ENCODE results near the gene RHOA. TPM values are rescaled to one million over a fixed set of nuclear protein-coding genes. Genes with fewer than 3 reads are reported as not detected.

Gene RHOA
- total RNA-seq, 3 donors from 2014 or later: 358 to 430 (median 419) TPM

DNA sequence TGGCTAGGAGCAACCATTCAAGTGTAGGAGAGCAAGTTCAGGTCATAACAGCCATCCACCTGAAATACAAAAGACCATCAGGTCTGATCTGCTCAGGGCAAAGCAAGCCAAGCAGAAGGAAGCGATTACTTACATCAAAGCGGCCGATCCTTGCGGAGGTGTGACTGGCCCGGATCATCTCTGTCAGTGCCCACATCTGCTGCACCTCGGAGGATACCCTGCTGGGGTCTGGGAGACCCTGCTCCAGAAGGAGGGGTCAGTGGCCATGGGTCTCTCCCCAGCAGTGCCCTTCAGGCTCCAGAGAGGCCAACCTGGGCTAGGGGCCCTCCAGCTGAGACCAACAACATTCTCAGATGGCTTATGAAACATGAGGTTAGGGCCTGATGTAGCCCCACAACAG, 13.0 kb upstream of the RHOA start:
- TF ChIP-seq, protein P1, sequence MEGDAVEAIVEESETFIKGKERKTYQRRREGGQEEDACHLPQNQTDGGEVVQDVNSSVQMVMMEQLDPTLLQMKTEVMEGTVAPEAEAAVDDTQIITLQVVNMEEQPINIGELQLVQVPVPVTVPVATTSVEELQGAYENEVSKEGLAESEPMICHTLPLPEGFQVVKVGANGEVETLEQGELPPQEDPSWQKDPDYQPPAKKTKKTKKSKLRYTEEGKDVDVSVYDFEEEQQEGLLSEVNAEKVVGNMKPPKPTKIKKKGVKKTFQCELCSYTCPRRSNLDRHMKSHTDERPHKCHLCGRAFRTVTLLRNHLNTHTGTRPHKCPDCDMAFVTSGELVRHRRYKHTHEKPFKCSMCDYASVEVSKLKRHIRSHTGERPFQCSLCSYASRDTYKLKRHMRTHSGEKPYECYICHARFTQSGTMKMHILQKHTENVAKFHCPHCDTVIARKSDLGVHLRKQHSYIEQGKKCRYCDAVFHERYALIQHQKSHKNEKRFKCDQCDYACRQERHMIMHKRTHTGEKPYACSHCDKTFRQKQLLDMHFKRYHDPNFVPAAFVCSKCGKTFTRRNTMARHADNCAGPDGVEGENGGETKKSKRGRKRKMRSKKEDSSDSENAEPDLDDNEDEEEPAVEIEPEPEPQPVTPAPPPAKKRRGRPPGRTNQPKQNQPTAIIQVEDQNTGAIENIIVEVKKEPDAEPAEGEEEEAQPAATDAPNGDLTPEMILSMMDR (IDR thresholded peaks at IDR 0.05): no peak
- DNase-seq: peak in 1 of 3 donors; percentile 45
- intact Hi-C loops (cut with DNase I, micrococcal nuclease): no loop called here
- H3K4me3 ChIP-seq: no peak overlapping the region
- no peaks in the 10 kb centered on the region for H3K9me3 ChIP-seq
- no peaks in the 10 kb centered on the region for H3K36me3 ChIP-seq (ENCODE audit: low read depth)
- no peaks in the 10 kb centered on the region for H3K4me1 ChIP-seq (ENCODE audit: low read depth)
- no peak for ATAC-seq

DNA sequence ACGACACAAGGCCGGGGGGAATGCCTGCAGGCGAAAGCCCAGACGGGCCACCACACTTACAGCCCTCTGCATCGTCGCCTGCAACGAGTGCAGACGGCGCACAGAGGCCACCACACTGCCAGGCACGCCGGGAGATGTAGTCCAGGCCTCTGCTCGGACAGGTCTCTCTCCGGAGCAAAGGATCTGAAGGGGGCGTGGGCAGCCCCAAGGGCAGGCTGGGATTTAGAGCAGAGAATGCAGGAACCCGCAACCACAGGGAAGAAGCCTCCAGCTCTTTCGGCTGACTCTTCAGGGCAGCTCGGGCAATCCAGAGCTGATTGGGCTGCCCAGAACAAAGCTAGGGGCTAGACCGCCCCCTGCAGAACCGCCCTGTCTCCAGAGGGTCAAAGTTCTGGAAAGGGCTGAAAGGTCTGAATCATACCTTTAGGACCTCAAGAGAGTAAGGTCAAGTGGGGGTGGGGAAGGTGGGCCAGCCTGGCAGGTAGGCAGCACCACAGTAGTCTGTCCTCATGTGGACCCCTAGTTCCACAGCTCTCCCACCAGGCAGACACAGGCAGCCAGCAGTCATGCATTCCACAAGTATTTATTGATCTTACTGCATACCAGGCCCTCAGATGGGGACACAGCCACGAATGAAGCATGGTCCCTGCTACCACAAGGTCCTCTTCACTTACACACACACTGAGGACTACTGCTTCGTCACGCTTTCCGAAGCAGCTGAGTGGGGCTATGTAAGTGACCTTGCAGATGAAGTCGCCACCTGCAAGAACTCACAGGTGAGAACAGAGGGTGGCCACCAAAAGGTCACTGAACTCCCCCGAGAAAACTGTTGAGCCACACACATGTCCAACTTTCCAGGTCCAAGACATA, 10.8 kb upstream of the RHOA start, which contains the start of gene AMT:
TSS of gene AMT (minus strand) at position 95 of the 870 bp plus-strand sequence. CDS start at position 72, 23 bp downstream.
- no peaks in the 10 kb centered on the region for H3K4me1 ChIP-seq (ENCODE audit: low read depth)
- H3K36me3 ChIP-seq (ENCODE audit: low read depth): no peaks in the 10 kb centered on the region
- intact Hi-C loops (cut with DNase I, micrococcal nuclease): no loop called here
- DNase-seq: peak; percentile 78 to 80 (median 78)
- TF ChIP-seq, protein P1 (IDR thresholded peaks at IDR 0.05): no peak
- H3K9me3 ChIP-seq: no peaks in the 10 kb centered on the region
- peak; percentile 93 for ATAC-seq
- H3K4me3 ChIP-seq: no peak within 1 kb of the TSS

DNA sequence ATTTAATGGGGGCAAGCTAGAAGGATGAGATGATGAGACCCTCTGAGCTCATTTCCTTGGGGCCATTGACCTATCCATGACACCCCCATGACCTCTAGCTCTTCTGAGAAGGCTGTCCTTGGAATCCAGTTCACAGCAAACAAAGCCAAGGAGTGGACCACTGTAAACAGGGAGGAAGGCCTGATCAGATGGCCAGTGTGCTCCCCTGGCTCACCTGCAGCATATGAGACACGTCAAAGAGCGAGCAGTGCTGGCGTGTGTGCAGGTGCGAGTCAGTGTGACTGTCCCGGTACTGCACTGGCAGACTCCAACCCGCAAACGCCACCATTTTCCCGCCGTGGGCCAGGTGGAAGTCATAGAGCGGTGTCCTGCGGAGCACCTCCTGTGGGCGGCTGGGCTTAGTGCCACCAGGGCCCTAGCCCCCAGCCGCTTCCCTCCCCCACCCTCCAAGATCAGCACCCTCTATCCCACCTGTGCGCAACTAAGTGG, 10.2 kb upstream of the RHOA start:
- no peaks in the 10 kb centered on the region for H3K36me3 ChIP-seq (ENCODE audit: low read depth)

DNA sequence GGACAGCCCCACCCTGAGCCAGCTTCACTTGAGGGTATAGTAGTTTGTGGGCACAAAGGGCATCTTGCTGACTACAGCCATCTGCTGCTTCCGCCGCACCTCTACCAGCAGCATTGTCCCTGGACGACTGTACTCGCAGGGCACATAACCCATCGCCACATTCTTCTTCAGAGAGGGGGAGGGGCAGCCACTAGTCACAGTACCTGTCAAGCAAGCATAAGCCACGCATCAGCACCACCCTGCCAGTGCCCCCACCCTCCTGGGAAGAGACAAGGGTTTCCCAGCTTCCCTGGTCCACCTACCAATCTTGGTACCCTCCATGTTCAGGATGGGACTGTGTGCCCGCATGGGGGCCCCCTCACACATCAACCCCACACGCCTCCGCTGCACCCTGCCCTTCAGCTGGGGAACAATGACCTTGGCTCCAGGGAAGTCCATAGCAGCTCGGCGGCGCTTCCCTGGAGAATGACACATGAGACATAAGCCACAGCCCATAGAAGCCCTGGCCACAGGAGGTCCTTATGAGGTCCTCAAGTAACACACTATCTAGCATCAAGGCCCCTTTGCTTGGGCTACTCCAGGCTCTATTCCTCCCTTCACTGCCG, 5.8 kb upstream of the RHOA start:
- Histone ChIP-seq H3K9me3 (no peaks in the 10 kb centered on the region), H3K36me3 (ENCODE audit: low read depth) (no peaks in the 10 kb centered on the region), H3K4me1 (ENCODE audit: low read depth) (peaks cover 14% of the 10 kb centered on the region), H3K4me3 (no peak overlapping the region)
- DNase-seq (peak in 1 of 3 donors; percentile 50), ATAC-seq (no peak)
- TF ChIP-seq, protein P1 (IDR thresholded peaks at IDR 0.05): no peak
- intact Hi-C loops (cut with DNase I, micrococcal nuclease): no loop called here

More for the DNA sequence above, 10.2 kb upstream of the RHOA start:
- H3K9me3 ChIP-seq: no peaks in the 10 kb centered on the region
- H3K4me3 ChIP-seq: no peak overlapping the region
- intact Hi-C loops (cut with DNase I, micrococcal nuclease): no loop called here
- H3K4me1 ChIP-seq (ENCODE audit: low read depth): no peaks in the 10 kb centered on the region
- DNase-seq (no peak), ATAC-seq (peak; percentile 59)
- TF ChIP-seq, protein P1 (IDR thresholded peaks at IDR 0.05): no peak

DNA sequence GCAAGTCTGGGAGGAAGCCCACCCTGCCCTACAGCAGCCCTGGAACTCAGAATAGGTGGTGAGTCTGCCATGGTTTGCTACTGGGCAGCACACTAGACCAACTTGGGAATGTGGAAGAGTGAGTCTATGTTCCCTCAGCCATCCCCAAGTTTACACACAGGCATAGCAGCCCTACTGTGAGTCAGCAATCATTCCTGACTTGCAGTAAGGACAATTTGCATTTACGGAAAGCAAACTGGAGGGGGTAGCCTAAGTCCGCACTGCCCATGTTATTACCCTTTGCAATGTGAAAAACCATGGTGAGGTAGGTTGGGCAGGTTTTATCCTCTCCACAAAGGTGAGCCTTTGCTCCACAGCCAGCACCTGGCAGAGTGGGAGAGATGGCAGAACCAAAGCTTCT, 5.1 kb upstream of the RHOA start:
- TF ChIP-seq, protein P1 (IDR thresholded peaks at IDR 0.05): no peak
- ATAC-seq (no peak), DNase-seq (peak in 1 of 3 donors; percentile 1)
- peaks cover 18% of the 10 kb centered on the region for H3K4me1 ChIP-seq (ENCODE audit: low read depth)
- no peak overlapping the region for H3K4me3 ChIP-seq
- H3K9me3 ChIP-seq: no peaks in the 10 kb centered on the region
- peaks cover 4% of the 10 kb centered on the region for H3K36me3 ChIP-seq (ENCODE audit: low read depth)
- intact Hi-C loops (cut with DNase I, micrococcal nuclease): no loop called here
